ENCODE data around the gene ZNF385B.

DNA sequence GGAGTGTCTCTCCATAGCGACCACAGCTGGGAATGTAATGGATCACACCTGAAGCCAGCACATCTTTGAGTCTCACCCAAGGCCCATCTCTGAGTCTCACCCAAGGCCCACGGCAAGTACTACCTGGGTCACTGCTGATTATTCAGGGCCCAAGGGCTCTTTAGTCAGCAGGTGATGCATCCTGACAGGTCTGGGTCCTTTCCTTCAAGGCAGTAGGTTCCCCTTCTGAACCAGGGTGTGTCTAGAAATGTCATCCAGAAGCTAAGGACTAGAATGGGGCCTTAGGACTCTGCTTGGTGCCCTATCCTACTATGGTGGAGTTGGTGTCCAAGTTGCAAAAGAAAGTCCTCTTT lies 248.1 kb downstream of the ZNF385B start:
- TF ChIP-seq, protein P1, sequence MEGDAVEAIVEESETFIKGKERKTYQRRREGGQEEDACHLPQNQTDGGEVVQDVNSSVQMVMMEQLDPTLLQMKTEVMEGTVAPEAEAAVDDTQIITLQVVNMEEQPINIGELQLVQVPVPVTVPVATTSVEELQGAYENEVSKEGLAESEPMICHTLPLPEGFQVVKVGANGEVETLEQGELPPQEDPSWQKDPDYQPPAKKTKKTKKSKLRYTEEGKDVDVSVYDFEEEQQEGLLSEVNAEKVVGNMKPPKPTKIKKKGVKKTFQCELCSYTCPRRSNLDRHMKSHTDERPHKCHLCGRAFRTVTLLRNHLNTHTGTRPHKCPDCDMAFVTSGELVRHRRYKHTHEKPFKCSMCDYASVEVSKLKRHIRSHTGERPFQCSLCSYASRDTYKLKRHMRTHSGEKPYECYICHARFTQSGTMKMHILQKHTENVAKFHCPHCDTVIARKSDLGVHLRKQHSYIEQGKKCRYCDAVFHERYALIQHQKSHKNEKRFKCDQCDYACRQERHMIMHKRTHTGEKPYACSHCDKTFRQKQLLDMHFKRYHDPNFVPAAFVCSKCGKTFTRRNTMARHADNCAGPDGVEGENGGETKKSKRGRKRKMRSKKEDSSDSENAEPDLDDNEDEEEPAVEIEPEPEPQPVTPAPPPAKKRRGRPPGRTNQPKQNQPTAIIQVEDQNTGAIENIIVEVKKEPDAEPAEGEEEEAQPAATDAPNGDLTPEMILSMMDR (IDR thresholded peaks at IDR 0.05): no peak
- no peak for TF ChIP-seq POLR2A (IDR thresholded peaks at IDR 0.05)

All from body of pancreas (tissue), 4 donors.